ENCODE data around the gene C1orf116. TPM values are rescaled to one million over a fixed set of nuclear protein-coding genes. Genes with fewer than 3 reads are reported as not detected.

C1orf116 gene
- total RNA-seq, 3 donors from 2014 or later: under 0.01 to 22.2 (median 5.6) TPM

DNA sequence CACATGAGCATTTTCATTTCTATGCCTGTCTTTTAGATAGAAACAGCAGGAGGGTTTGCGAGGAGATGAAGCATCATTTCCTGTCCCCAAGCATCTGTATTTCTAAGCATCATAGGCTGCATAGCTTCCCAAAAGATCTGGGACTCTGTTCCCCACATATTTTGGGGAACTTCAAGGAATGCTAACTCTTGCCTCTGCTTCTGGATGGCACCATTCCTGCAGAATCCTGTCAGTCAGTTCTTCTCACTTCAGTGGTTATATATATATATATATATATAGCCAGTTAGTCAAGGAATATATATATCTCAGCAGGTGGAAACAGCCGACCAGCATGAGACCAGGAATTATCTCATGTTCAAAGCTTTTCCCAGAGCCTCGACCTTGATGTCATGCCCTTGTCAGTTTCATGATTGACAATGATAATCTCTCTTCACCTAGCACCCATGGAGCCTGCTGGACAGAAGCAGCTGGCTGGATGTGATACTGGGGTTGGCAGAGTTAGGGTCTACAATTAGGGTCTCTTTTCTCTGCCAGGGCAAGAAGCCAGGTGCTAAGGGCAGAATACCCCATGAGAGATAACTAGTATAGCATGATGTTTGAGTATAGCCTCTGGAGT lies 22.9 kb upstream of the C1orf116 start:
- no peak overlapping the region for H3K27ac ChIP-seq
- H3K27me3 ChIP-seq: no peaks in the 10 kb centered on the region
- no peaks in the 10 kb centered on the region for H3K36me3 ChIP-seq
- H3K4me1 ChIP-seq: peaks cover 0 to 9% of the 10 kb centered on the region in 2 donors
- H3K9me3 ChIP-seq: no peaks in the 10 kb centered on the region
- intact Hi-C loops (cut with DNase I; ENCODE audit: low total_unique reads): no loop called here
- DNase-seq (ENCODE audit: low spot score in 2 of 2): no peak
- TF ChIP-seq, protein P1, sequence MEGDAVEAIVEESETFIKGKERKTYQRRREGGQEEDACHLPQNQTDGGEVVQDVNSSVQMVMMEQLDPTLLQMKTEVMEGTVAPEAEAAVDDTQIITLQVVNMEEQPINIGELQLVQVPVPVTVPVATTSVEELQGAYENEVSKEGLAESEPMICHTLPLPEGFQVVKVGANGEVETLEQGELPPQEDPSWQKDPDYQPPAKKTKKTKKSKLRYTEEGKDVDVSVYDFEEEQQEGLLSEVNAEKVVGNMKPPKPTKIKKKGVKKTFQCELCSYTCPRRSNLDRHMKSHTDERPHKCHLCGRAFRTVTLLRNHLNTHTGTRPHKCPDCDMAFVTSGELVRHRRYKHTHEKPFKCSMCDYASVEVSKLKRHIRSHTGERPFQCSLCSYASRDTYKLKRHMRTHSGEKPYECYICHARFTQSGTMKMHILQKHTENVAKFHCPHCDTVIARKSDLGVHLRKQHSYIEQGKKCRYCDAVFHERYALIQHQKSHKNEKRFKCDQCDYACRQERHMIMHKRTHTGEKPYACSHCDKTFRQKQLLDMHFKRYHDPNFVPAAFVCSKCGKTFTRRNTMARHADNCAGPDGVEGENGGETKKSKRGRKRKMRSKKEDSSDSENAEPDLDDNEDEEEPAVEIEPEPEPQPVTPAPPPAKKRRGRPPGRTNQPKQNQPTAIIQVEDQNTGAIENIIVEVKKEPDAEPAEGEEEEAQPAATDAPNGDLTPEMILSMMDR (IDR thresholded peaks at IDR 0.05): no peak
- H3K4me3 ChIP-seq: no peak overlapping the region

DNA sequence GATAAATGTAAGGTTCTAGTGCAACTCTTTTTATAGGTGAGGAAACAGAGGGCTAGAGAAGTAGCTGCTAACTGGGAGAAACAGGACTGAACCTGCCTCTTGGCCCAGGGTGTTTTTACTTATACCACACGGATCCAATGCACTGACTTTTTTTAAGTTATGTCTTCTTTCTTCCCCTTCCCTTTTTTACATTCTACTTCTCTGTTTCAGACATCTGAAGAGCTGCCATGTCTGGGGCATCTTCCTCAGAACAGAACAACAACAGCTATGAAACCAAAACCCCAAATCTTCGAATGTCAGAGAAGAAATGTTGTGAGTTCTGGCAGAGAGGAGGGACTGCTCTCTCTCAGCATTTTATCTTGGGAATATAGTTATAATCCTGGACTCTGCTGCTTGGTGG lies 21.9 kb upstream of the C1orf116 start:
- Histone ChIP-seq H3K9me3 (no peaks in the 10 kb centered on the region), H3K27ac (peak overlapping the region in 1 of 2 donors; percentile 29), H3K4me1 (peaks cover 0 to 9% of the 10 kb centered on the region in 2 donors), H3K4me3 (no peak overlapping the region), H3K36me3 (no peaks in the 10 kb centered on the region), H3K27me3 (no peaks in the 10 kb centered on the region)
- TF ChIP-seq POLR2AphosphoS5 (IDR thresholded peaks at IDR 0.05): no peak
- no peak for TF ChIP-seq POLR2A (IDR thresholded peaks at IDR 0.05)
- TF ChIP-seq, protein P1 (IDR thresholded peaks at IDR 0.05): no peak
- no peak for DNase-seq (ENCODE audit: low spot score in 2 of 2)
- intact Hi-C loops (cut with DNase I; ENCODE audit: low total_unique reads): no loop called here

DNA sequence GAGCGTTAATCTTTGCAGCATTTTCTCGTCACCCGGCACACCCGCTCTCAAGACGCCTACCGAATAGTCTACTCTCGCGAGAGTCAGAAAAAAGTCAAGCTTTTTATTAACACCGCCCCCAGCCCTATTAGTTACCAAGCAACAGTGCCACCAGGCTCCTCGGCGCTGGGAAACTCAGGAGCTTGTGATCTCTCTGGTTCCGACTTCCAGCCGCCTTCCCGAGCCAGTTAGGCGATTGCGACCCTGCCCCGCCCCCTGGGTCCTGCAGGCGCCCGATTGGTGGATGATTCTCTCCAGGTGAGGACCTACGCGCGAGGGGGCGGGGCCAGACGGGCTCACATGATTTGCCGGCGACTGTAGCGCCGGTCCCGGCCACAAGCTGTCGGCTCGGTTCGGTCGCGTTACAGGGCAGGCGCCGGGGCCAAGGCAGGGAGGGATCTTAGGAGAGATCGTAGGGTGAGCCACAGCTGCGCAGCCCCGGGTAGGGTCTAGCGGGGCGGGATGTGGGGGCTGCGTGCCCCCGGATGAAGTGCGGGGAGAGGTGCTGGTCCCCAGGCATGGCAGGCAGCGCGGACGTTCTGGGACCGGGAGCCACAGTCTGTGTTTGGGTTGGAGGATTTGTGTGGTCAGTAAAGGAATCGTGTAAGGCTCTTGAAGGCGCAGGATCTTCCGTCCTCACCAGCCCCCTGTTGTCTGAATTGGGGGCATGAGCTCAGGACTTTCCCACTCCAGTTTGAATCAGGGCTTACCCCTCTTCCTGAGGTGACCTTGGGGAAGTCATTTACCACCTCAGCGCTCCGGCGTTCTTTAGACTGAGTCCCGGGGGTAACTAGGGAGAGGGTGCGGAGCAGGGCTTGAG lies 20.6 kb upstream of the C1orf116 start, which contains the start of gene PFKFB2:
PFKFB2 (plus strand) TSS at position 365 of the 859 bp plus-strand sequence. CDS start 1,443 bp downstream, outside the sequence.
- H3K27ac ChIP-seq: peak within 1 kb of the TSS; percentile 92 to 96
- H3K27me3 ChIP-seq: no peaks in the 10 kb centered on the region
- H3K4me1 ChIP-seq: peaks cover 0 to 9% of the 10 kb centered on the region in 2 donors
- peak within 1 kb of the TSS; percentile 65 to 77 (median 71) for H3K4me3 ChIP-seq
- intact Hi-C loops (cut with DNase I; ENCODE audit: low total_unique reads): no loop called here
- no peaks in the 10 kb centered on the region for H3K9me3 ChIP-seq
- DNase-seq (ENCODE audit: low spot score in 2 of 2): peak; percentile 99 to 100
- TF ChIP-seq, protein P1 (IDR thresholded peaks at IDR 0.05): peak; percentile 58 to 74 (median 69)
- TF ChIP-seq POLR2A (IDR thresholded peaks at IDR 0.05): peak; percentile 92
- TF ChIP-seq POLR2AphosphoS5 (IDR thresholded peaks at IDR 0.05): peak; percentile 62 to 96 (median 85)
- no peaks in the 10 kb centered on the region for H3K36me3 ChIP-seq

DNA sequence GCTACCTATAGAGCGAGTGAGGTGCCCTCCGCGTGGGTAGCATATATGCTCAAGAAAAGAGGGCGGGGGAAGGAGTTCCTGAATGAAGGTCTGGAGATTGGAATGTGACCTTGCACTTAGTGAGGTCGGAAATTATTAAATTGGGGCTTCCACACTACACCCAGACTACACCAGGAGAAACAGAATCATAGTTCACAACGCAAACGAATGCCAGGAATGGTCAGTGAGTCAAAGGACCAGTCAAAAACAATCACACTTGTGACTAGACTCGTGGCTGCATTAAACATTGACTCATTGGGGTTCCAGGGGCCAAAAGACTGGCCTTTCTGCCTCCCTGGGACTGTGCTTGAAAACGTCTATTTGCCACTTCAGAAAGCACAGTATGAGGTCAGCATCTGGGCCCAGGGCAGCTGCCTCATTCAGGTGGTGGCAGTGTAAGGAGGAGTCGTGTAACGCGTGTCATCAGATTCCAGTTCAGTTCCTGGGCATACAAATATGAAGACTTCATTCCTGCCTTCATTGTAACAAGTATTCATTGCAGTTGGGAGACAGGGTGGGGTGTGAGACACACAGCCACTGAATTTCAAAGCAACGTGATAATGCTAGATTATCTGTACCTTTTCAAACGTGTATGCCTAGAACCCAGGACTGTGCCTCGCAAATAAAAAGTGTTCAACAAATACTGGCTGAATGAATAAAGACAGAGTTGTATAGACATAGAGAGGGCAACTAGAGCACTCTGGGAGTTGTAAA lies 18.8 kb upstream of the C1orf116 start, which contains the start of gene YOD1:
YOD1 (minus strand) TSS at position 18 of the 753 bp plus-strand sequence. CDS start 178 bp downstream, outside the sequence.
- peaks cover 0 to 16% of the 10 kb centered on the region in 2 donors for H3K4me1 ChIP-seq
- H3K27me3 ChIP-seq: no peaks in the 10 kb centered on the region
- DNase-seq (ENCODE audit: low spot score in 2 of 2): no peak
- H3K27ac ChIP-seq: peak within 1 kb of the TSS; percentile 92 to 96
- TF ChIP-seq, protein P1 (IDR thresholded peaks at IDR 0.05): no peak
- TF ChIP-seq POLR2A (IDR thresholded peaks at IDR 0.05) (no peak), POLR2AphosphoS5 (IDR thresholded peaks at IDR 0.05) (no peak)
- intact Hi-C loops (cut with DNase I; ENCODE audit: low total_unique reads): no loop called here
- H3K4me3 ChIP-seq: peak within 1 kb of the TSS; percentile 62 to 90 (median 87)
- H3K9me3 ChIP-seq: no peaks in the 10 kb centered on the region
- no peaks in the 10 kb centered on the region for H3K36me3 ChIP-seq

Measured in breast epithelium (tissue), 4 donors.